Measurements from ENCODE around the gene IL2RA.

IL2RA gene

DNA sequence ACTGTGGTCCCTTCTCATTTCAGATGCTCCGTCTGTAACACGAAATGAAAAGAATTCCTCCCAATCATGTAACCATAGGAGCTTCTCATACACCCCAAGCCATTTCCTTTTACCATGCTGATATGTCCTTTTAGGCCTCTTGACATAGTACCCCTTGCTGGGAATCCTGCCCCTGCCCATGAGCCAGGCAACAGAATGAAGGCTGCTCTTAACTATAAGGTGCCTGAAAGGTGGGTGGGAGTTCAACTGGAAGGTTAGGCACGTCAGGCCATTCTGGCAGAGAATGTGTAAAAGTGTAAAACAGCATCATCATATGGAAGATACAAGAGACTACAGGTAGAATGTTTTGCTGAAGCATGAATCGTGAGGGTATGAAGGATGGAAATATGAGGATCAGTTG, 22.5 kb downstream of the IL2RA start:
- H3K9me3 Mint-ChIP-seq = peaks cover 4% of the 10 kb centered on the region
- H3K36me3 Mint-ChIP-seq (ENCODE audit: low read depth) = no peaks in the 10 kb centered on the region
- peaks cover 4% of the 10 kb centered on the region for H3K4me1 Mint-ChIP-seq
- no peak overlapping the region for H3K27ac Mint-ChIP-seq
- H3K27me3 Mint-ChIP-seq (ENCODE audit: low read depth) = peaks cover 11% of the 10 kb centered on the region
- H3K4me3 Mint-ChIP-seq = no peak overlapping the region
- TF ChIP-seq, protein P1, sequence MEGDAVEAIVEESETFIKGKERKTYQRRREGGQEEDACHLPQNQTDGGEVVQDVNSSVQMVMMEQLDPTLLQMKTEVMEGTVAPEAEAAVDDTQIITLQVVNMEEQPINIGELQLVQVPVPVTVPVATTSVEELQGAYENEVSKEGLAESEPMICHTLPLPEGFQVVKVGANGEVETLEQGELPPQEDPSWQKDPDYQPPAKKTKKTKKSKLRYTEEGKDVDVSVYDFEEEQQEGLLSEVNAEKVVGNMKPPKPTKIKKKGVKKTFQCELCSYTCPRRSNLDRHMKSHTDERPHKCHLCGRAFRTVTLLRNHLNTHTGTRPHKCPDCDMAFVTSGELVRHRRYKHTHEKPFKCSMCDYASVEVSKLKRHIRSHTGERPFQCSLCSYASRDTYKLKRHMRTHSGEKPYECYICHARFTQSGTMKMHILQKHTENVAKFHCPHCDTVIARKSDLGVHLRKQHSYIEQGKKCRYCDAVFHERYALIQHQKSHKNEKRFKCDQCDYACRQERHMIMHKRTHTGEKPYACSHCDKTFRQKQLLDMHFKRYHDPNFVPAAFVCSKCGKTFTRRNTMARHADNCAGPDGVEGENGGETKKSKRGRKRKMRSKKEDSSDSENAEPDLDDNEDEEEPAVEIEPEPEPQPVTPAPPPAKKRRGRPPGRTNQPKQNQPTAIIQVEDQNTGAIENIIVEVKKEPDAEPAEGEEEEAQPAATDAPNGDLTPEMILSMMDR (IDR thresholded peaks at IDR 0.05; ENCODE audit: unreplicated experiment in 3 of 3) = no peak

DNA sequence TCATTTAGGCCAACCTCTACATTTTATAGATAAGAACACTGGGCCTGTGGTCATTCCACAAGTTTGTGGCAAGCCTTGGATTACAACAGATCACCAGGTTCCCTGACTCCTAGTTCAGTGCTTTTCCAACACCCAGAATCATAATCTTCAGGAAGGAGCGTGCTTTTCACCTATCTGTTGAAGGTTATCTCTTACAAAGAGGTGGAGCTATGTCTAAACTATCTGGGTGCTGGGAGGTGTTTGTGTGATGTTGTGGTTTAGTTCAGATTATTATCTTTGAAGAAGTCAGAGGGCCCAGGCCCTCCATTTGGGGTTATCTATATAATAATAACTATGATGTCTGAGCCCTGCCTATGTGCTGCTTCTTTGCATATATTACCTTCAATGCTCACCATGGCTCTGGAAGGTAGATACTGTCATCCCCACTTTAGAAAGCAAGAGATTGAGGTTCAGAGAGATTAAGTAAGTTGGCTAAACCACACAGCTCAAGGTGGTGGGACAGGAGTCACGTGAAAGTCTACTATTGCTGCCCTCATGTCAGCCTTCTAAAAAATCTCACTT, 24.0 kb downstream of the IL2RA start:
- Mint-ChIP-seq H3K27ac (no peak overlapping the region), H3K9me3 (peaks cover 4% of the 10 kb centered on the region), H3K36me3 (ENCODE audit: low read depth) (no peaks in the 10 kb centered on the region), H3K4me3 (no peak overlapping the region), H3K27me3 (ENCODE audit: low read depth) (peaks cover 9% of the 10 kb centered on the region), H3K4me1 (peaks cover 14% of the 10 kb centered on the region)
- TF ChIP-seq, protein P1 (IDR thresholded peaks at IDR 0.05; ENCODE audit: unreplicated experiment in 3 of 3) = no peak

DNA sequence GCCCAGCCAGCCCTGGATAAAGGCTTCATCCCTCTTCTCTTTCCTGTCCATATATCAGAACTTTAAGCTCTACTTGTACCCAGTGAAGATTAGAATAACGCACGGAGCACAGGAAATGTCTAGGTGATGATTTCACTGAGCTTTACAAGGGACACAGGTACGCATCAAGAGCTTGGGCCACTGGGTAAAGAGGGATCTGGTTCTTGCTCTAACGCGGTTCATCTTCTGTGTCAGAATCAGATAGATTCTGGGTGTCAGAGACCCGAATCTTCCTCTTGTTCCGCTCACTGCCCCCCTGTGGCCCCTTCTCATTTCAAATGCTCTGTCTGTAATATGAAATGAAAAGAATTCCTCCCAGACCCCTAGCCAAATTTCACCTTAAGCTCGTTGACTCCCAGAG, 24.7 kb downstream of the IL2RA start:
- H3K27ac Mint-ChIP-seq = no peak overlapping the region

DNA sequence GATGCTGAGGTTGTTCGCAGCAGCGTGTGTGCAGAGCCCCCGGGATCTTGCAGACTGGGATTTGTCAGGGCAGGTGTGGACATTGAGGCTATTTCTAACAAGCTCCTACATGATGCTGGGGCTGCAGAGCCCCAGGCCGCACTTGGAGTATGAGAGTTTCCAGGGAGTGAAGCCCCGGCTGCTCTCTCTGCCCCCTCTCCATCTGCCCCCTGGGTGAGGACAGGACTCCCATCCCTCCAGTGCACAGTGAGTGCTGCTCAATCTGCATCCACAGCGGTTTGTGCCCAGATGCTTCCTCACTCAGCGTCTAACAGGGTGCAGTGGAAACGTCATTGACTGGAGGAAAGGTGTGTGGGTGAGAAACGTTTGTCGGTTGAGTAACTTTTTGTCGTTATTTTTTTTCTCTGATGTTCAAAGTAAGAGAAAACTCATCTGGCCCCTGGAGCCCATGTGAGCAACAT, 25.3 kb downstream of the IL2RA start:
- no peak overlapping the region for H3K4me3 Mint-ChIP-seq
- H3K27ac Mint-ChIP-seq = no peak overlapping the region
- H3K36me3 Mint-ChIP-seq (ENCODE audit: low read depth) = no peaks in the 10 kb centered on the region
- peaks cover 8% of the 10 kb centered on the region for H3K27me3 Mint-ChIP-seq (ENCODE audit: low read depth)
- H3K4me1 Mint-ChIP-seq = peaks cover 14% of the 10 kb centered on the region
- H3K9me3 Mint-ChIP-seq = peaks cover 4% of the 10 kb centered on the region
- TF ChIP-seq, protein P1 (IDR thresholded peaks at IDR 0.05; ENCODE audit: unreplicated experiment in 3 of 3) = no peak

More for the DNA sequence above, 24.7 kb downstream of the IL2RA start:
- Mint-ChIP-seq H3K4me3 (no peak overlapping the region), H3K36me3 (ENCODE audit: low read depth) (no peaks in the 10 kb centered on the region), H3K4me1 (peaks cover 14% of the 10 kb centered on the region), H3K27me3 (ENCODE audit: low read depth) (peaks cover 8% of the 10 kb centered on the region), H3K9me3 (peaks cover 4% of the 10 kb centered on the region)
- TF ChIP-seq, protein P1 (IDR thresholded peaks at IDR 0.05; ENCODE audit: unreplicated experiment in 3 of 3) = no peak

DNA sequence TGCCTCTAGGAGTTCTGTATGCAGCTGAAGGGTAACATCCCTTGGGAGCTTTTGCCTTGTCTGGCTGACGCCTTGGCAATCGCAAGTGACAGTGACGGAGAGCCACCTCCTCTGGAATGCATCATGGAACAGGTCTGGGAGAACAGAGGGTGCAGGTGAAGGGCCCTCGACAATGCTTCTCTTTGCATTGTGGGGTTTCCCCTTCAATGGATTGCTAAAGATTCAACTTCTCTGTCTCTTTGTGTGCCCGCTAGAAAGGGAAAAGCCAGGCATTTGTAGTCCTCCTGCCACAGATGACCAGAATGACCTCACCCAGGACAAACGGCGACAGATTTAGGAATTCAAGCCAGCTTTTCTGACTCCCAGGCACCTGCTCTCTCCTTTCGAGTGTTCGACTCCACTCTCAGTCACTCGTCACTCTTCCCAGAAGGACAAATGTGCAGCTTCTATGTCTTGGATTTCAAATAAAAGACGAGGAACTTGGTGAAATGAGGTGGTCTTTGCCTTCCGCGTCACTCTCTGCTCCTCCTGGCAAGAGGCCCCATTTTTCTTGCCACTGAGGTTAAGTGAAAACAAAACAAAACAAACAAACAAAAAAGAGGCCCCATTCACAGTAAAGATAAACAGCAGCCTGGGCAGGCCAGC, 26.1 kb downstream of the IL2RA start:
- H3K4me3 Mint-ChIP-seq = no peak overlapping the region
- H3K27me3 Mint-ChIP-seq (ENCODE audit: low read depth) = peaks cover 8% of the 10 kb centered on the region
- no peaks in the 10 kb centered on the region for H3K36me3 Mint-ChIP-seq (ENCODE audit: low read depth)
- H3K9me3 Mint-ChIP-seq = peaks cover 5% of the 10 kb centered on the region
- peaks cover 14% of the 10 kb centered on the region for H3K4me1 Mint-ChIP-seq
- TF ChIP-seq, protein P1 (IDR thresholded peaks at IDR 0.05; ENCODE audit: unreplicated experiment in 3 of 3) = no peak
- no peak overlapping the region for H3K27ac Mint-ChIP-seq
